ENCODE results near the gene CEP85. TPM values are rescaled to one million over a fixed set of nuclear protein-coding genes. Genes with fewer than 3 reads are reported as not detected.
"Not testable (repeated sequence)": the region's sequence is repeated elsewhere in the genome, so short reads cannot be mapped to it uniquely, and the experiment has no call there.

The CEP85 gene
- total RNA-seq, 2 experiments from 2014 or later: 47.1 to 55.2 TPM

- Histone ChIP-seq H2AFZ (ENCODE audit: low read length) (no peak overlapping the region), H3K27ac (ENCODE audit: low read depth, low read length, poor library complexity, severe bottlenecking) (no peak overlapping the region), H3K9me3 (ENCODE audit: low read length) (no peaks in the 10 kb centered on the region), H3K9me2 (ENCODE audit: insufficient read depth, low read length) (no peaks in the 10 kb centered on the region), H3K36me3 (ENCODE audit: insufficient read depth, low read length) (no peaks in the 10 kb centered on the region), H3K4me3 (ENCODE audit: low read depth, low read length, poor library complexity, severe bottlenecking) (no peak overlapping the region), H4K20me1 (ENCODE audit: insufficient read depth, low read length) (no peaks in the 10 kb centered on the region; the same call in 1 of the 2 replicates), H3K79me2 (ENCODE audit: insufficient read depth, low read depth, low read length) (no peaks in the 10 kb centered on the region), H3K4me2 (ENCODE audit: low read length) (no peak overlapping the region), H3K4me1 (ENCODE audit: insufficient read depth, low read length, poor library complexity, severe bottlenecking) (no peaks in the 10 kb centered on the region)
- ChIA-PET CTCF (ENCODE audit: unreplicated experiment) (no interaction called here), POLR2A (interaction anchor here (0.7 kb wide), 1 partner anchor 162 kb away, joined by 3 read pairs; no protein-coding TSS in a partner anchor)
- no TSS peak for BruUV-seq (replicated peaks)
- TF ChIP-seq CTCF (conservative IDR thresholded peaks at IDR 0.05; ENCODE audit: low read length) (no peak), EZH2phosphoT487 (IDR thresholded peaks at IDR 0.05; ENCODE audit: borderline replicate concordance, low read depth, low read length) (no peak)
- intact Hi-C loops (cut with micrococcal nuclease; ENCODE audit: unreplicated experiment): no loop called here
- no peak for DNase-seq (ENCODE audit: low spot score)
Measured at GRCh38 chr1:26221094-26221493, 12.9 kb upstream of the CEP85 start.

DNA sequence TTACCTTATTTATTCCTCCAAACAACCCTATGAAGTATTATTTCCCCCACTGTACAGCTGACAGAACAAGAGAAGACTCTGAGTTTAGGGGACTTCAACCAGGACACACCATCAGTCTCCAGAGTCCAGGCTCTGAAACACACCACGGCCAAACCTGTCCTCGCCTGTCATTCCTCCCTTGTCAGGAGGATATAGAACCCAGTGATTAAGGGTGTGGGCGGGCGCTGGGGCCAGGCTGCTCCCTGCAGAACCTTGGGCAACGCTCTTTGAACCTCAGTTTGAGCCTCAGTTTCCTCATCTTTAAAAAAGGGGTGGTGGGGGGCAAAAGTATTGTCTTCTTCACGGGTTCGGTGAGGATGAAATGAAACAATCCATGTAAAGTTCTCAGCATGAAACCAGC is 9.4 kb upstream of the CEP85 start:
- no peaks in the 10 kb centered on the region for H3K4me1 ChIP-seq (ENCODE audit: insufficient read depth, low read length, poor library complexity, severe bottlenecking)
- no peak for DNase-seq (ENCODE audit: low spot score)
- no peaks in the 10 kb centered on the region for H3K79me2 ChIP-seq (ENCODE audit: insufficient read depth, low read depth, low read length)
- POLR2A ChIA-PET: no interaction called here
- H3K9me2 ChIP-seq (ENCODE audit: insufficient read depth, low read length): no peaks in the 10 kb centered on the region
- no peak overlapping the region for H3K27ac ChIP-seq (ENCODE audit: low read depth, low read length, poor library complexity, severe bottlenecking)
- BruUV-seq (replicated peaks): no TSS peak
- no peak overlapping the region for H3K4me2 ChIP-seq (ENCODE audit: low read length)
- intact Hi-C loops (cut with micrococcal nuclease; ENCODE audit: unreplicated experiment): no loop called here
- TF ChIP-seq CTCF (conservative IDR thresholded peaks at IDR 0.05; ENCODE audit: low read length) (no peak), EZH2phosphoT487 (IDR thresholded peaks at IDR 0.05; ENCODE audit: borderline replicate concordance, low read depth, low read length) (no peak)
- no peak overlapping the region for H3K4me3 ChIP-seq (ENCODE audit: low read depth, low read length, poor library complexity, severe bottlenecking)
- H4K20me1 ChIP-seq (ENCODE audit: insufficient read depth, low read length): no peaks in the 10 kb centered on the region; the same call in 1 of the 2 replicates
- H2AFZ ChIP-seq (ENCODE audit: low read length): no peak overlapping the region
- H3K36me3 ChIP-seq (ENCODE audit: insufficient read depth, low read length): no peaks in the 10 kb centered on the region
- CTCF ChIA-PET (ENCODE audit: unreplicated experiment): no interaction called here
- no peaks in the 10 kb centered on the region for H3K9me3 ChIP-seq (ENCODE audit: low read length)

GRCh38 chr1:26225033-26225831 is 8.8 kb upstream of the CEP85 start:
- DNase-seq (ENCODE audit: low spot score): no peak
- TF ChIP-seq CTCF (conservative IDR thresholded peaks at IDR 0.05; ENCODE audit: low read length): no peak
- no peak for TF ChIP-seq EZH2phosphoT487 (IDR thresholded peaks at IDR 0.05; ENCODE audit: borderline replicate concordance, low read depth, low read length)
- Histone ChIP-seq H3K79me2 (ENCODE audit: insufficient read depth, low read depth, low read length) (no peaks in the 10 kb centered on the region), H3K4me3 (ENCODE audit: low read depth, low read length, poor library complexity, severe bottlenecking) (no peak overlapping the region), H3K9me3 (ENCODE audit: low read length) (no peaks in the 10 kb centered on the region), H3K4me1 (ENCODE audit: insufficient read depth, low read length, poor library complexity, severe bottlenecking) (no peaks in the 10 kb centered on the region), H2AFZ (ENCODE audit: low read length) (no peak overlapping the region), H4K20me1 (ENCODE audit: insufficient read depth, low read length) (no peaks in the 10 kb centered on the region; the same call in 1 of the 2 replicates), H3K9me2 (ENCODE audit: insufficient read depth, low read length) (no peaks in the 10 kb centered on the region), H3K4me2 (ENCODE audit: low read length) (no peak overlapping the region), H3K36me3 (ENCODE audit: insufficient read depth, low read length) (no peaks in the 10 kb centered on the region), H3K27ac (ENCODE audit: low read depth, low read length, poor library complexity, severe bottlenecking) (no peak overlapping the region)
- BruUV-seq (replicated peaks): no TSS peak
- POLR2A ChIA-PET: no interaction called here
- CTCF ChIA-PET (ENCODE audit: unreplicated experiment): no interaction called here
- intact Hi-C loops (cut with micrococcal nuclease; ENCODE audit: unreplicated experiment): no loop called here

GRCh38 chr1:26230682-26231081 is 3.3 kb upstream of the CEP85 start:
- POLR2A ChIA-PET; H4K20me1 ChIP-seq (ENCODE audit: insufficient read depth, low read length); H3K4me3 ChIP-seq (ENCODE audit: low read depth, low read length, poor library complexity, severe bottlenecking); H3K9me2 ChIP-seq (ENCODE audit: insufficient read depth, low read length); DNase-seq (ENCODE audit: low spot score); BruUV-seq (replicated peaks); H2AFZ ChIP-seq (ENCODE audit: low read length); H3K27ac ChIP-seq (ENCODE audit: low read depth, low read length, poor library complexity, severe bottlenecking); H3K36me3 ChIP-seq (ENCODE audit: insufficient read depth, low read length); CTCF ChIA-PET (ENCODE audit: unreplicated experiment); H3K4me2 ChIP-seq (ENCODE audit: low read length); H3K9me3 ChIP-seq (ENCODE audit: low read length); intact Hi-C loops (cut with micrococcal nuclease; ENCODE audit: unreplicated experiment): not testable (repeated sequence)
- peaks cover 14% of the 10 kb centered on the region for H3K79me2 ChIP-seq (ENCODE audit: insufficient read depth, low read depth, low read length)
- peaks cover 12% of the 10 kb centered on the region for H3K4me1 ChIP-seq (ENCODE audit: insufficient read depth, low read length, poor library complexity, severe bottlenecking)
